Measurements from ENCODE around the gene ATP6V1C2.
"Not testable (repeated sequence)": the region's sequence is repeated elsewhere in the genome, so short reads cannot be mapped to it uniquely, and the experiment has no call there.

ATP6V1C2 gene

GRCh38 chr2:10768063-10768507 lies 46.7 kb downstream of the ATP6V1C2 start:
- no peak for DNase-seq (ENCODE audit: low read depth in 2 of 2)

DNA sequence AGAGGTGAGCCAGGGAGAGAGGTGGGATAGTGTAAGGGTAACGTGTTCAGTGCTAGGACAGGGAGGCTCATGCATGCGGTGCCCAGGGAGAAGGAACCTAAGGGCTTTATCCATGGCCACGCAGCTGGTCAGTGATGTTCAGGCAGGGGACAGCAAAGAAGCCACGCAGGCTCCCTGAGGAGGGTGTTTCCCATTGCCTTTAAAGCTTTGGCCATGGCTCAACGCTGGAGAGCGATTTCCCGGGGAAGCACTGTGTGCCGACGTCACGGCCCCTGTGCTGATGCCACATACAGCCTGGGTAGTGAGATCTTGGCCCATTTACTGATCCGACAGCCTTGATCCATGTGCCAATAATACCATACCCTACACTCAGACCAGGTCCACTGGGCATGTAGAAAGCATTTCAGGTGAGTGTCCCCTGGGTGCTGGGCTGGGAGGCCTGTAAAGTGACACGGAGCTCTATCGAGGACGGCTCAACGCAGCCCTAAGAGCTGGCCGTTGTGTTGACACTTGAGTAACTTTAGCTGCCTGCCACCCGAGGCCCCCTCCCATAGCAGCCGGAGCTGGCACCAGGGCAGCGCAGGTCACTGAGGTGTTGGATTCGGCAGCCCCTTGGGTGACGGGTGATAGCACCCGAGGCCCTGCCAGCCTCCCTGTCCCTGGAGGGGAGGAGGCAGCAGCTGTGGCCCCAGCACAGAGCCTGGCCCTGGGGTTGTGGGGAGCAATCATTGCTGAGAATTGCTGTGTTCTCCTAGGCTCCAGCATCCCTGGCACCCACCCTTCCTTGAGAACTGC lies 49.7 kb downstream of the ATP6V1C2 start:
- DNase-seq (ENCODE audit: low read depth in 2 of 2) = no peak

- DNase-seq (ENCODE audit: low read depth in 2 of 2) = no peak
Observed at GRCh38 chr2:10771786-10772185, 50.4 kb downstream of the ATP6V1C2 start.

- no peak for DNase-seq (ENCODE audit: low read depth in 2 of 2)
Observed at GRCh38 chr2:10772201-10772867, 50.9 kb downstream of the ATP6V1C2 start.

DNA sequence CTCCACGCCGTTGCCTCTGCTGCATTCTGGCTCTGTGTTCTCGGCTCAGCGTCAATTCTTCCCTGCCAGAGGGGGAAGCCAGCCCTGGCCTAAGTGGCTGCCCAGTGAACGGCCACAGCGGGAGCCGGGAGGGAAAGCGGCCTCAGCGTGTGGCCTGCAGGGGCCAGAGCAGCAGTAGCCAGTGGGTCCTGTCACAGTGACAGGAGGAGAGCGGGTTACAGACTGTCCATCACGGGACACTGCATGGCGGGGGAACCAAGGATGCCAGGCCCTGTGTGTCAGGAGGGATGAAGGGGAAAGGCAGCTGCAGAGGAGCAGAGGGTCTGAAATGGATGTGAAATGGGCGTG lies 51.4 kb downstream of the ATP6V1C2 start:
- DNase-seq (ENCODE audit: low read depth in 2 of 2) = no peak

- DNase-seq (ENCODE audit: low read depth in 2 of 2) = no peak
Observed at GRCh38 chr2:10773821-10774341, 52.5 kb downstream of the ATP6V1C2 start.

GRCh38 chr2:10774394-10774793 lies 53.0 kb downstream of the ATP6V1C2 start:
- no peak for DNase-seq (ENCODE audit: low read depth in 2 of 2)

DNA sequence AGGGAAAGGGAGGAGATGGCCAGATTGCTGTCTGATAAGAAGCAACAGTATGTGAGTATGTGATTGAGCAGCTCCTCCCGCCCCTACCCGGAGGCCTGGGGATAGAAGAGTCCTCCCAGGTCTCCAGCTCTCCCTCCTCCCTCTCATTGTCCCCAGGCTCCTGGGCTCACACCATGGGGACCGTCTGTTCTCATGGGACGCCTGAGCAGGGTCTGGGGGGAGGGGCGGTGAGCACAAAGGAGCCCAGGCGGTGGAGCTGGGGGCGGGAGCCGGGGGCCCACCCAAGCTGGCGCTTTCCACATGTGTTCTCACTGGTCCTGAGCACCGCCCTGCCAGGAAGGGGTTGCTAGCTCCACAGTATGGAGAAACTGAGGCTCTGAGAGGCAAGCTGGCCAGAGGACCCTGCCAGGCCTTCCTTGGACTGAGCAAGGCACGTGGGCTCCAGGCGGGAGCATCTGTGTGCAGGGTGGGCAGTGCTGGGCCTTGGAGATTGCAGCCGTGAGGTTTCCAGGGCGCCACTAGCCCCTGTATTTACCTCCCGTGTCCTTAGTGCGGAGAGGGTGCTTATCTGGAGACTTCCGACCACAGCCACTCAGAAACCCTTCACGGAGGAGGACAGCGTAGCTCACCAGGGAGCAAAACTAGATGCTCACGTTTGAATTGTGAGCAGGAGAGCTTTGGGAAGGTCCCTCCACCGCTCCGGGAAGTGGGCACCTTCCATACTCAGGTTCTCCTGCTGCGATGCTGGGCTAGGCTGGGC lies 53.8 kb downstream of the ATP6V1C2 start:
- DNase-seq (ENCODE audit: low read depth in 2 of 2) = no peak

- no peak for DNase-seq (ENCODE audit: low read depth in 2 of 2)
Observed at GRCh38 chr2:10775831-10776230, 54.4 kb downstream of the ATP6V1C2 start.

GRCh38 chr2:10776231-10776977 lies 55.0 kb downstream of the ATP6V1C2 start:
- no peak for DNase-seq (ENCODE audit: low read depth in 2 of 2)

DNA sequence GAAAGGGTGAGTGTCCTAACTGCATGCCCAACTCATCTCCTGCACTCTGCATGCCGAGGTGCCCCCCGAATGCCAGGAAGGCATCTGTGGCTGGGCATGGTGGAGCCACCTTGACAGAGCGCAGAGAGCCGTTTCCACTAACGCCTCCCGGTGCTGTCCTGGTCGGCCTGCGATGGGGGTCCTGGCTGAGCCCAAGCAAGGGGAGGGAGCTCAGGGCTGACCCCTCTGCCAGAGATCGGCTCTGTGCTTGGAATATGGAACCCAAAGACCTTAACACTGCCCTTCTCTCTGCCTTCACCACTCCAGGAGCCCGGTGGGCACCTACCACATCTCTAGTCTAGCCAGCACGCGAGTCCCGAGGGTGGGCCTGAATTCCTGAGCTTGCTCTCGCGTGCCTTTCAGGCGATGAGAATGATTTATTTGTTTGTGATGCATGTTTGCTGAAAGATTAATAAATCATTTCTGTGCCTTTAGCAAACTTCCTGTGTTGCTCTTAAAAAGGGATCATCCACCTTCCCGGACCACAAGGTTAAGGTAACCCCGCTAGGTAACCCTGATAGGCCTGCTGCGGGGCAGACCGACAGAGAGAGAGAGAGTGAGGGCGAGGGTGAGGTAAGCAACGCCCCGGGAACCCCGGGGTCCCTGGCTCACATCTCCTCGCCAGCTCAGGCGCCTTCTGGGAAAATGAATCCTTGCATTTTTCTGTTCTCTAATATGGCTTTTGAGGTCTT lies 55.8 kb downstream of the ATP6V1C2 start:
- no peak for DNase-seq (ENCODE audit: low read depth in 2 of 2)

DNA sequence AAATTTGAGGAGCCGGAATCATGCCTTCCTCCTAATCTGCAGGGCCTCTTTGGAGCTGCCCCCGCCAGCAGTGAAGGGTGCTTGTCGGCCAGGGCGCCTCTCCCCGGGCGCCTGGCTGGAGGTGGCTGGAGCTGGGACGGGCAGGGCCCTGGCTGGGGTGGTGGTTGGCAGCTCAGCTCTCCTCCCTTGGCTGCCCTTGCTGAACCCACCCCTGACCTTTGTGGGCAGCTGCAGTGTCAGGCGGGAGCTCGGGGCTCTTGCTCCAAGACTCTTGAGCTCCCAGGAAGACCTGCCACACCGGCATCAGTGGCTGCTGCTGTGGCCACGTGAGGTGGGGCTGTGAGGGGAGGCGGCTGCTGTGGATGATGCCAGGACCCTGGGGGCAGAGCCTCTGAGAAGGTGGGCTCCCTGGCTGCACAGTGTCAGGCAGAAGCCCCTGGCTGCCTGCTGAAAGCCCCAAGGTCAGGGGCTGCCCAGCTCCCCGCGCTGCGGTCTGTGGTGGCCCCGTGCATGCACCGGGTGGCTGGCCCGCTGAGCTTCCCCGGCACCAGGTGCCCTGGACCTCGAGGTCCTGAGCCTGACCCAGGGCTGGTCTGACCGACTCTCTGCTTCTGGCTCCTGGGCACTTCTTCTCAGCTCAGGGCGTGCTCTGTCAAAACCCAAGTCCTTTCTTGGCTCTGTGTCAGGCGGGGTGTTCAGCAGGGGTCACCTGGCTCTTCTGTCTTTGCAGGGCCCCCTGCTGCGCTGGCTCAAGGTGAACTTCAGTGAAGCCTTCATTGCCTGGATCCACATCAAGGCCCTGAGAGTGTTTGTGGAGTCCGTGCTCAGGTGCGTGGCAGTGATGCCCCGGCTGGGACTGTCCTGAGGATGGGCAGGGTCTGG lies 56.7 kb downstream of the ATP6V1C2 start:
- no peak for DNase-seq (ENCODE audit: low read depth in 2 of 2)

GRCh38 chr2:10778724-10779115 lies 57.3 kb downstream of the ATP6V1C2 start:
- no peak for DNase-seq (ENCODE audit: low read depth in 2 of 2)

DNA sequence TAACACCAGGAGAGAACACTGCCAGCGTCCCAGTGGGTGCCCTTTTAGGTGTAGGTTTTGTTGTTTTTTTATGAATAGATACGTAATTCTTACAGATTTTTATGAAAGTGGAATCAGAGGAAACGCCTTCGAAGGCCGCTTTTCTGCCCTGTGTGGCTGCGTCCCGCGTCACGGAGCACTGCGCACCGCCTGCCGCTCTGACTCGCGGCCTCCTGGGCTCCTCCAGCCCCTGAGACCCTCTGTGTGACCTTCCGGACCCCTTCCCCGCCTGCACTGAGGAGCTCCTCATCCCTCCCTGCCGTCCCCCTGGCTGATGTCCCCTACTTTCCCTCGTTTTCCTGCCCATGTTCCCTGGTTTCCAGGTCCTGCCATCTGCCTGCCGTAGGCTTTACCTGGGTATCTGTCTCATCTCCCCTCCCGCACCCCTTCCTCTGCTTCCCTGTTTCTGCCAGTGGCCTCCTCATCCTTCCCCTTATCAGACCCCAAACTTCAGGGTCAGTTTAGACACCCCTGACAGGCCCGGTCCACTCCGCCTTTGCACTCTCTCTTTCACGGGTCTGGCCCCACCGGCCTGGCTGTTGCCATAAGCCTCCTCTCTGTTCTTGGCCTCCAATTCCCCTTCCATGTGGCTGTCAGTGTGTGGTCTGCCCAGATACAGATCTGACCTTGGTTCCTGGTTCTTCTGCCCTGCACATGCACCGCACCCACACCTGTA lies 58.5 kb downstream of the ATP6V1C2 start:
- DNase-seq (ENCODE audit: low read depth in 2 of 2) = no peak

- DNase-seq (ENCODE audit: low read depth in 2 of 2) = no peak
Observed at GRCh38 chr2:10780491-10780820, 59.0 kb downstream of the ATP6V1C2 start.

- DNase-seq (ENCODE audit: low read depth in 2 of 2) = not testable (repeated sequence)
Observed at GRCh38 chr2:10780821-10781220, 59.4 kb downstream of the ATP6V1C2 start.

- no peak for DNase-seq (ENCODE audit: low read depth in 2 of 2)
Observed at GRCh38 chr2:10781746-10782145, 60.3 kb downstream of the ATP6V1C2 start.

GRCh38 chr2:10783421-10783820 lies 62.0 kb downstream of the ATP6V1C2 start:
- no peak for DNase-seq (ENCODE audit: low read depth in 2 of 2)

DNA sequence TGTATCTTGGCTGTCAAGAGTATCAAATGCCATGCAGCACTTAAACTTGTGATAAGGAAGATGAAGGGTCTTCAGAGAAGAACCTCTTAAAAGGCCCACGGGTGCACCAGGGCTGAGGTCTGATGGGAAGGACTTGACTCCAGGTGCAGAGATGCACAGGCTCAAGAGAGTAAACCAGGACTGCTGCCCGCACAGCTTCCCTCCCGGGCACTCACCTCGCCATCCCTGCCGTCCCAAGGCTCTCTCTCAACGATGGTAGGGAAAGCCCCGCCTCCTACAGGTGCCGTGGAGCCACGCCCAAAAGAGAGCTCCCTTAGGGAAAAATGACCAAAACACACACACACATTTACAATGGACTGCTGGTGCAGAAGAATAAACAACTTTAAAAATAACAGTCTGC lies 63.3 kb downstream of the ATP6V1C2 start:
- no peak for DNase-seq (ENCODE audit: low read depth in 2 of 2)
